HL-60/S4 treated with phorbol 12-myristate 13-acetate at 8.2 ng/mL for 4 days and 3 days (cell line): Measurements from ENCODE around the gene ALG3.
"Not testable (repeated sequence)": the region's sequence is repeated elsewhere in the genome, so short reads cannot be mapped to it uniquely, and the experiment has no call there.

Source experiments
- in situ Hi-C: fragments of 300-500 bp; cut with MboI; formaldehyde crosslinking; loops from 2 replicates; pipeline ENCODE4 v1.15.0; 2022; ENCODE audit warnings: low sequenced_read_pairs

ALG3 gene

DNA sequence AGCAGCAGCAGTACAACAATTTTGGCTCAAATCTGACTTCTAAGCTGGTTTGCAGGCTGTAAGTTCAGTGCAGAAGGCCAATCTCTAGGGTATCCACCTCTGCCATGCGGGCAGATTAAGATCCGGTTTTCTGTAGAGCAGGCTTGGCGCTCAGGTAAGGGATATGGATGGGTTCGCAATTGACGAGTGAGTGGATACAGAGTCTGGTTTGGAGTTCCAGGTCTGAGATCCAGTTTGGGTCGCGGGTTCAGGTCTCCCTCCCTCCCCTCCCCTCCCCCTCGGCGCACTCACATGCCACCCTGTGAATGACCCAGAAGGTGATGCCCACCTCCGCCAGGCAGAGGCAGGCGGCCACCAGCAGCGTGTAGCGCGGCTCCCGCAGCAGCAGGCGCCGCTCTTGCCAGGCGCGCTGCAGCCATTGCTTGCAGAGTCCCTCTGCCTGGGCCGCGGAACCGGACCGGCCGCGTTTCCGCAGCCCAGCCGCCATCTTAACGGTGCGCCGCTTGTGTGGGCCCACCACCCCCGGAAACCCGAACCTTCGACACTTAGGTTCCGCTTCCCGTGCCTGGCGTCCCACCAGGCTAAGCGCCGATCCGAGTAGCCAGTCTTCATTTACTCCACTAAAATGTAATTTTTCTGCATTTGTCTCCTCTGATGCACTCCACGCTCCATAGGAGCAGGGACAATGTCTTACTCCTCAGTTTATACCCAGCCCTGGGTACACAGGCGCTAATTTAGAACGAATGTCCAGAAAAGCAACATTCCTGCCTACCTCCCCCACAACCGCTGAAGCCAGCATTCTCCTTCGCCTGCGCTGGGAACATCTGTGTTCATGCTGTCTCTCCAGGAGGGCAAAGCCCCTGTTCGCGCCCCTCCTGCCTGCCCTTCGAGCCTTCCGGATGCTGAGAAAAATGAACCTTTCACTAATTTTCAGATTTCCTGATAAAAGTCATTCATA, at the start of gene ALG3:
ALG3 (minus strand) TSS at position 509 of the 958 bp plus-strand sequence; CDS start at position 487, 22 bp downstream.
- in situ Hi-C loops, result no loop called here

DNA sequence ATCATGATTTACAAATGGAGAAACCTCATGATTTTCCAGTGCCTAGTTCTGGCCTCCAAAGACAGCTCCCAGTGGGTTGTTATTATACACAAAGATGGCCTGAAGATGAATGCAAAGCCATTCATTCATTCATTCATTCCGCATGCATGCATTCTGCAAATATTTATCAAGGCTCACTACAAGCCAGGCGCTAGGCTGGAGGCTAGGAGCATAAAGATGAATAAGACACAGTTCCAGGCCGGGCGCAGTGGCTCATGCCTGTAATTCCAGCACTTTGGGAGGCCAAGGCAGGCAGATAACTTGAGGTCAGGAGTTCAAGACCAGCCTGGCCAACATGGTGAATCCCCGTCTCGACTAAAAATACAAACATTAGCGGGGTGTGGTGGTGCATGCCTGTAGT, 47.9 kb upstream of the ALG3 start:
- in situ Hi-C loops, result no loop called here

DNA sequence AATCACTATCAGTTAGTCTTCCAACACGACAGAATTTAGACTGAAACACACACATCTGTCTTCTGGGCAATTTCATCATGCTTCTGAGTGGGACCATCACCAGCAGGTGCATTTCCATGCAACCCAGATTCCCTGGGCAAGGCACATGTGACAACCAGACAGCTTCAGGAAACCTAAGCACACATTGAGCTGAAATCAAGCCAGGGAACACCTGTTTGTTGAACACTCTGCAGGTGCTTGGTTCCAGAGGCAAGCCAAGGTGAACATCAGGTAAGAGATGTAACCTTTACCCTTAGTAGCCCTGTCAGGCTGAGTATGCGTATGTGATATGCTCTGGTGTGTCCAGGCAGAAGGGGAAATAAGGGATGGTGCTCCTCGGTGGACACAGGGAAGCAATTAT, 47.0 kb upstream of the ALG3 start:
- in situ Hi-C loops, result no loop called here

DNA sequence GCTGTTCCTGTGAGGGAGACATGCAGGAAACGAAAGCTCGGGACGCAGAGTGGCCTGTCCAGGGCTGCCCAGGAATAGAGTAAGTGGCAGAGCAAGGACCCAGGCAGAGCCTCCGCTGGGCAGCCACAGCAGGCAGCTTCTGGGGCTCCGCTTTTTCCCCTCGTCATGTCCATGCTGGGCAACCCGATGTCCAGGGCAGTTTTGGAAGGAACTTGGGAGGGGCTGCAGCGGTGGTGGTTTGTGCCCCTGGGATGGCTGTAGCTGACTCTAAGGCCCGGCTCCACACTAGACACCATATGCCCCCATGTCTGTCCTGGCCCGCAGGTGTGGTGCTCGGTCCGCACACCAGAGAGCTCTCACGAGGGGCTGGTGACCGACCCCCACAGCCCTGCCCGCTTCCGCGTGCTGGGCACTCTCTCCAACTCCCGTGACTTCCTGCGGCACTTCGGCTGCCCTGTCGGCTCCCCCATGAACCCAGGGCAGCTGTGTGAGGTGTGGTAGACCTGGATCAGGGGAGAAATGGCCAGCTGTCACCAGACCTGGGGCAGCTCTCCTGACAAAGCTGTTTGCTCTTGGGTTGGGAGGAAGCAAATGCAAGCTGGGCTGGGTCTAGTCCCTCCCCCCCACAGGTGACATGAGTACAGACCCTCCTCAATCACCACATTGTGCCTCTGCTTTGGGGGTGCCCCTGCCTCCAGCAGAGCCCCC, 43.1 kb upstream of the ALG3 start:
- in situ Hi-C loops, result no loop called here

DNA sequence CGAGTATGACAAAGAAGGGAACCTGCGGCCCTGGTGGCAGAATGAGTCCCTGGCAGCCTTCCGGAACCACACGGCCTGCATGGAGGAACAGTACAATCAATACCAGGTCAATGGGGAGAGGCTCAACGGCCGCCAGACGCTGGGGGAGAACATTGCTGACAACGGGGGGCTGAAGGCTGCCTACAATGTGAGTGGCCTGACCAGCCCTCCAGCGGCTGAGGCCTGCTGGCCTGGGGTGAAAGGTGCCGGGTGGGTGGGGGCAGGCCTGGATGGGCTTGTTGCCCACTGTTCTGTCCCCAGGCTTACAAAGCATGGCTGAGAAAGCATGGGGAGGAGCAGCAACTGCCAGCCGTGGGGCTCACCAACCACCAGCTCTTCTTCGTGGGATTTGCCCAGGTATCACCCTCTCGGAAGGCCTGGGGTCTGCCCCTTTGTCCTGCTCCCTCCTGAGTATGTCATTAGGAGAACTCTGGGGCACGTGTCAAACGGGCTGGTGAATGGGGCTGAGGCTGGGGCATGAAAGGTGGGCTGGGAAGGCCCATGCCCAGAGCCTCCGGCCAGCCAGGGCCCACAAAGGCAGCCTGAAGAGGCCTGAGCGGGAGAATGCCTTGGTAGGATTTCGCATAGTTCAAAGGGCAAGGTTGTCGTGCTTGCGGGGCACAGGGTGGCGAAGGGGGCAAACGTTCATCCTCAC, 42.4 kb upstream of the ALG3 start:
- in situ Hi-C loops, result no loop called here

DNA sequence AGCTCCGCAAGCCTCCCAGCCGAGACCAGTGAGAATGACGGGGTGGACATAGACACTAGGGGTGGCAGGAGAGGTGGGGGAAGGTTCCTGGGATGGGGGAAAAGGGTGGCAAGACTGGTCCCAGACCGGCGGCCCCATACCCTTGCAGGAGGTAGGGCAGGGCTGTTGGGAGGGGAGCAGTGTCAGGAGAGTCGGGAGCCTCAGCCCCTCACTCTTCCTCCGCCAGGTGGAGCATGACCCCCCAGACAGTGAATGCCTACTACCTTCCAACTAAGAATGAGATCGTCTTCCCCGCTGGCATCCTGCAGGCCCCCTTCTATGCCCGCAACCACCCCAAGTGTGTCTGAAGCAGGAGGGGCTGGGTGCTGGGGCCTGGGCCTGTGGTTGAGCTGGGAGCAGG, 41.6 kb upstream of the ALG3 start:
- in situ Hi-C loops, result no loop called here

DNA sequence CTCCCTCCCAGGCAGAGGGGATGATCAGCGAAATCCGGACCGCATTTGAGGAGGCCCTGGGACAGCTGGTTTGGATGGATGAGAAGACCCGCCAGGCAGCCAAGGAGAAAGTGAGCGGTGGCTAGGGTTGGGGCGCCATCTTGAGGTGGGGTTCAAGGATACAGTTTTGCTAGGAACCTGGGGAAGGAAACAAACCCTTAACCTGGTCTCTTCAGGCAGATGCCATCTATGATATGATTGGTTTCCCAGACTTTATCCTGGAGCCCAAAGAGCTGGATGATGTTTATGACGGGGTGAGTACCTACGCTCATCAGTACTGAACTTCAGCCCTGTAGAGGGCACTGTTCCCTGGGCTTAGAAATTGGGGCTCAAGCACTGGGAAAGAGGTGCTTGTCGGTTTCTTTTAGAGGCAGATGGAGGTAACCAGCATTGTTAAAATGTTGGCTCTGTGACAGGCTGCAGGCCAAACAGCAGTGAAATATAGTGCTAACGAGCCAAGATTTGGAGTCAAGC, 40.7 kb upstream of the ALG3 start:
- in situ Hi-C loops, result loop anchor here (10.0 kb wide), 1 partner anchor 395 kb away; no protein-coding TSS in a partner anchor

DNA sequence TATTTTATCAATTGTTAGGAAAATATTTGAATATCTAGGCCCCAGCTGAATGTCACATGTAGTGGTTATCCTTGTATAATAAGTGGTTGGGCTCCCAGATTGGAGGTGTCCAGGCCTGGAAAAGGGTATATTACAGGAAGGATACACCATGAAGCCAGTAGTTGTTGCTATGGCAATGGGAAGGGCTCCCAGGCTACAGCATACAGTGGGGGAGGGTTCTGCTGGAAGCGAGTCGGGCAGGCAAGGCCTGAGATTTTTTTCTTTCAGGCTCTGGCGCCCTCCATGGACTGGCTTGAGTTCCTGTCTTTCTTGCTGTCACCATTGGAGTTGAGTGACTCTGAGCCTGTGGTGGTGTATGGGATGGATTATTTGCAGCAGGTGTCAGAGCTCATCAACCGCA, 35.9 kb upstream of the ALG3 start:
- in situ Hi-C loops, result loop anchor here (10.0 kb wide), 1 partner anchor 390 kb away; no protein-coding TSS in a partner anchor

DNA sequence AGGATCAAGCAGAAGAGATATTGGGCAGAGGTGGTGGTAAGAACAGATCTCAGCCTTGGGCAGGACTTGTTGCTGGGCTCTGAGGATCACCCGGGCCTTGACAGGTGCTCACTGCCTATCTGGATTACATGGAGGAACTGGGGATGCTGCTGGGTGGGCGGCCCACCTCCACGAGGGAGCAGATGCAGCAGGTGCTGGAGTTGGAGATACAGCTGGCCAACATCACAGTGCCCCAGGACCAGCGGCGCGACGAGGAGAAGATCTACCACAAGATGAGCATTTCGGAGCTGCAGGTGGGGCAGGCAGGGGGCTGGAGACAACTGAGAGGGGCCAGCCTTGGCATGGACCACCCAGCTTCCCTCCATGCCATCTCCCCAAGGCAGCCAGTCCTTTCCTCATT, 34.9 kb upstream of the ALG3 start:
- in situ Hi-C loops, result loop anchor here (10.0 kb wide), 1 partner anchor 389 kb away; no protein-coding TSS in a partner anchor

DNA sequence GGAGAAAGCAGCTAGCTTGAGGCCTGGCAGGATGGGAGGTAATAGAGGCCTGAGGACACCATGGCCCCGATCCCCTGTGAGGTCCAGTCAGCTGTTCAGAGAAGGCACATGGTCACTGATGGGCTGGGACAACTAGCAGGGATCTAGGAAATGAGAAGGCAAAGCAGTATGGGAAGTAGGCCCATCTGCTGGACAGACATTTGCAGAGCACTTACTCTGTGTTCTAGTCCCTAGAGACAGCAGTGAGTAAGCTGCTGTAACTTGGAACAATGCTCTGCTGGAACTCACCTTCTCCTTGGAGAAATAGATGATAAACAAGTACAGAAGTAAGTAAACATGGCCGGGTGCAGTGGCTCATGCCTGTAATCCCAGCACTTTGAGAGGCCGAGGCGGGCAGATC, 34.2 kb upstream of the ALG3 start:
- in situ Hi-C loops, result loop anchor here (10.0 kb wide), 1 partner anchor 388 kb away; no protein-coding TSS in a partner anchor

DNA sequence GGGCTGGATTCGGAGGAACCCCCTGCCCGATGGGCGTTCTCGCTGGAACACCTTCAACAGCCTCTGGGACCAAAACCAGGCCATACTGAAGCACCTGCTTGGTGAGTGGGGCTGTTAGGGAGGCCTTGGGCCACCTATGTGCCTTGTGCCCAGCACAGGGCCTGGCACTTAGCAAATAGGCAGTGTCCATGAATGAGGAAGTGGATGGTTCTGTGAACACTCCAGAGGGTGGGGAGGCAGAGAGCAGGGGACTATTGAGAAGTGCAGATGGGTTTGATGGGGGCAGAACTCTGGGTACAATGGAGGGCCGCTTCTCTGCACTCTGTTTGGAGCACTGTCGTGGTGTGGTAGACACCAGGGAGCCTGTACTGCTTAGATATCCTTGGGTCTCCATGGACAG, 28.6 kb upstream of the ALG3 start:
- in situ Hi-C loops, result no loop called here

DNA sequence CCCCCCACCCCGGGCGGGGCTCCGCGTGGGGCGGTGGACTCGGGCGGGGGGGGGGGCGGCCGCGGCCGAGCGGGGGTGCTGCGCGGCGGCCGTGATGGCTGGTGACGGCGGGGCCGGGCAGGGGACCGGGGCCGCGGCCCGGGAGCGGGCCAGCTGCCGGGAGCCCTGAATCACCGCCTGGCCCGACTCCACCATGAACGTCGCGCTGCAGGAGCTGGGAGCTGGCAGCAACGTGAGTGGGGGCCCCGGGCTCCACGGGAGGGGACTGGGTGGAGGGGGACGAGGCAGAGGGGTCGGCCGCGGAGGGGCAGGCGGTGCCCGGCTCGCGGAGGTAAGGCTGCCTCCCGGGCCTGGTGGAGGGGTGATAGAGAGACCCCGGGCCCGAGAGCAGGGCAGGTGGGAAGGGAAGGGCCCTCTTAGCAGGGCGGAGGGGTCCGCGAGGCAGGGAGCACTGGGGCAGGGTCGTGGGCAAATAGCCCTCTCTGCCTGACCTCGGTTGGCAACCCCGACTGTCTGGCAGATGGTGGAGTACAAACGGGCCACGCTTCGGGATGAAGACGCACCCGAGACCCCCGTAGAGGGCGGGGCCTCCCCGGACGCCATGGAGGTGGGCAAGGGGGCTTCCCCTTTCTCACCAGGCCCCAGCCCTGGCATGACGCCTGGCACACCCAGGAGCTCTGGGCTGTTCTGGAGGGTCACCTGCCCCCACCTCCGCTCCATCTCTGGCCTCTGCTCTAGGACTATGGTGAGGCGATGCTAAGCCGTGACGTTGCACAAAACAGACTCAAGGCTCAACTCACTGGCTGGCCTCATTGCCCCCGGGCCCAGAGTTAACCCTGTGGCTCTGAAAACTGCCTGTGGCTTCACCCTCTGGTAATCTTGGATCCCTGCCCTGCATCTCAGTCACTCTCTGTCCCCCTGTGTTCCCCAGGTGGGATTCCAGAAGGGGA, 27.5 kb upstream of the ALG3 start, which contains the start of gene ECE2:
ECE2 (plus strand) TSS at position 62 of the 950 bp plus-strand sequence; CDS start at position 194, 132 bp downstream.
- in situ Hi-C loops, result no loop called here

DNA sequence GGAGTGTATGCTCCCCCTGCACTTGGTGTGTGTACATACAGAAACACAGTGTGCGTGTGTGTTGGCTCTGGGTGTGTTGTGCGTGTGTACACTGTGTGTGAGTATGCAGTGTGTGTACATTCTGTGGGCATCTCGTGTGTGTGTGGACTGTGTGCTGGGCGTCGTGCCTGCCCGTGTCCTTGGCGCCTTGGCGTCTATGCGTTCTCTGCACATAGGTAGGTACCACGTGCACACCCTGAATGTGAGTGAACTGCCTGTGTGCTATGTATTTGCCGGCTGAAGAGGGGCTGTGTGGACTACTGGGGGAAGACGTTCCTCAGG, 26.6 kb upstream of the ALG3 start:
- in situ Hi-C loops, result no loop called here

DNA sequence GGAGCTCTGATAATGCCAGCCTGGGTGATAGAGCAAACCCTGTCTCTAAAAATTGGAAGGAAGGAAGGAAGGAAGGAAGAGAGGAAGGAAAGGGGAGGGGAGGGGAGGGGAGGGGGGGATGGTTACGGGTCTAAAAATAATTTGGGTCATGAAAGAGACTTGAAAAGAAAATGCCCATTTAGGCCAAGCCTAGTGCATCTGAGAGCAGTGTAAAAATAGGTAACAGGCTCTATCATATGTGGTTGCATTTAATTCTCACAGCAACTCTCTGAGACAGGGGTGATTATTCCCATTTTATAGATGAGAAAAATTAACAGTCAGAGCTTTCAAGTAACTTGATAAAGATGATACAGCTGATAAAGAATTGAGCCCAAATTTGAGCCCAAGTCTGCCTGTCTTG, 23.5 kb upstream of the ALG3 start:
- in situ Hi-C loops, result no loop called here

DNA sequence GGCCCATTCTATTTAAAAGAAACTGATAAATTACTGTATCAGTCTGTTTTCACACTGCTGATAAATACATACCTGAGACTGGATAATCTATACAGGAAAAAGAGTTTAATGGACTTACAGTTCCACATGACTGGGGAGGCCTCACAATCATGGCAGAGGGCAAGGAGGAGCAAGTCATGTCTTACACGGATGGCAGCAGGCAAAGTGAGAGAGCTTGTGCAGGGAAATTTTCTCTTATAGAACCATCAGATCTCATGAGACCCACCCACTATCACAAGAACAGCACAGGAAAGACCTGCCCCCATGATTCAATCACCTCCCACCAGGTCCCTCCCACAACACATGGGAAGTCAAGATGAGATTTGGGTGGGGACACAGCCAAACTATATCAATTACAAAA, 18.5 kb upstream of the ALG3 start:
- in situ Hi-C loops, result not testable (repeated sequence)

DNA sequence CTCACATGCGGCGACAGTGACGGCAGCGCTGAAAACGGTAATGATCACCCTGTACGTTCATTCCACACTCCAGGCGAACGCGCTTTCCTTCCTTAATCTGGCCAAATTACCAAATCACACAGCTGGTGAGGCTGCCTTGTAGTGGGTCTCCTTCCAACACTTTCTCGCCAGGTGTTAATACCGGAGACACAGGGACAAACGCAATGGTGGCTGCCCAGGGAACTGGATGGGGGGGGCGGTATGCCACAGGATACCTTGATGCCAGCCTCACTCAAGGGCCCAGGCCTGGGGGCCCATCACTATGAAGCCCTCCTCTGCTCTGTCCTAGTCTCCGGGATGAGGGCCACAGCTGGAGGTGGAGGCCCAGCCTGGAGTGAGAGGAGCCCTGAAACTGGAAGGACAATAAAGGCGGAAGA, 14.0 kb upstream of the ALG3 start:
- in situ Hi-C loops, result no loop called here

DNA sequence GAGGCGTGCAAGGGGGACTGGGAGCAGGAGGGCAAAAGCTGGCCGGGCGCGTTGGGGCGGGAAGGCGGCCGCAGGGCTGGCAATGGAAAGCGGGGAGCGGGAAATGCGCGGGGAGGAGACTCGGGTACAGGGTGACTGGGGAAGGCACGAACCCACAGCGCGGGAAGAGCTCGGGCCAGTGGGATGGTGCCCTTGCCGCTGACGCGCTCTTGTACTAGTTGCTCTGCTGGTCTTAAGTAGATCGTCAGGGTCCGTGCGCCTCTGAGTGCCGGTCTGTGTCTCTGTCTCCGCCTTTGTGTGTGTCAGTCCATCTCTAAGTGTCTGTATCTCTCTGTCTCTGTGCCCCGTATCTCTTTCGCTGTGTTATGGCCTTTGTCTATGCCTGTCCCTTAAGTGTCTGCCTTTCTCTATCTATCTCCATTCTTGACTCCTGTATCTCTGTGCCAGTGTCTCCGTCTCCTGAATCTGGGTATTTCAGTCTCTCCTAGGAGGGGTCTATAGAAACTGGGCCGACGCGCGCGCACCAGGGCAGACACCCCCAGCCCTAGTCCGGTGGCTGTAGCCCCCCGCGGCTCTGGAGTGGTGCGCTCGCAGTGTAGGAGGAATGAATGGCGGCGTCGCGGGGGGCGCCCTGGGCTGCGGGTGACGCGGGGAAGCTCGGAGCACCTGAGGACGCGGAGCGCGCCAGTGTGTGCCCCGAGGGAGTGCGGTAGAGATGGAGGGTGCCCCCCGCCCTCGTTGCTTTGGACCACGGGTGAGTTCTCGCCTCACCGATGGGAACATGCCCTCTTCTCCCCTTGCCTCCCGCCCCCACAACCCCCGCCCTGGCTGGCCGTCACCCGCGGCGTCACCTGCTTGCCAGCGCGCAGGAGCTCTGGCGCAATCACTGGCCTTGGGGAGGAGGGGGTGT, 13.3 kb upstream of the ALG3 start:
- in situ Hi-C loops, result no loop called here

DNA sequence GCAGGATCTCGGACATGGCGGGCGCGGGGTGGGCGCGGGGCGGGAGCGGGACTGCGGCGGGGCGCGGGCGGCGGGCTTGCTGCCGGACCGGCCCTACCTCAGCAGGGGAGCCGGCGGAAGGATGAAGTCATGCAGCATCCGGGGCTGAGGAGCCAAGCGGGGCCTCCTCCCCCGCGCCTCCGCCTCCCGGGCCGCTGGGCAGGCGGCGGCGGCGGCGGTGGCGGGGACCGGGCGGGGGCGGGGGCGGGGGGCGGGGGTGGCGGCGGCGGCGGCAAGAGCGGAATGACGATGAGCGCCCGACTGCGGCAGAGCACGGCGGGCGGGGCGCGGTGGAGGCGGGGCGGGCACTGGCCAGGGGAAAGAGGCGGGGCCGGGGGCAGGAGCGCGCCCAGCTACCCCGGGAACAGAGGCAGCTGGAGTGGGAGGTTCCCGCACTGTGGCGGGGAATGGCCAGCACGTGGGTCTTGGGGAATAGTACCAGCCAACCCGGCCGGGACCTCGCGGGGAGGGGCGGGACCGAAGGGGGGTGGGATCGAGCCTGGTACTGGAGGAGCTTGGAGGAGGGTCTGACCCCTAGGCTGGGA, 12.6 kb upstream of the ALG3 start, which contains the start of gene CAMK2N2:
CAMK2N2 (minus strand) TSS at position 284 of the 584 bp plus-strand sequence; CDS start at position 16, 268 bp downstream.
- in situ Hi-C loops, result no loop called here
